Measurements from ENCODE around the gene PDCD6IP.

PDCD6IP gene

DNA sequence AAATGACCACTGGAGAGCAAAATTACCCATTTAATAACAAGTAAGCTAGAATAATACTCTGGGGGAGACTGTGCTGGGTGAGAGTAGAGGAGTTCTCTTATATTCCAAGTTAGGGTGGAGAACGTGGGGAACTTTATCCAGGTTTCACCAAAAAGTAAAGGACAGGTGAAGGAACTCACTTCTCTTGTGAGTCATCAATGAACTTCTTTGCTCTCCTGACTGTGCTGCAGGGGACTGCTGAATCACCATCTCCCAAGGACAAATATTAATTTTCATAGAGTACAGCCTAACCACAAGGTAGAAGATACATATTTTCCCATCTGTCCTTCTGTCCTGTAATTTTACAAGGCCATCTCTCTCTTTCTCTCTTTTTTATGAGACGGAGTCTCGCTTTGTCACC, 8.3 kb upstream of the PDCD6IP start:
- Histone ChIP-seq H3K18ac (ENCODE audit: low read length) (no peak overlapping the region), H2BK15ac (replicated peaks; ENCODE audit: low read depth) (no peak overlapping the region), H2AK5ac (ENCODE audit: low read length) (no peak overlapping the region), H2BK5ac (ENCODE audit: low read length) (no peak overlapping the region), H4K8ac (ENCODE audit: low read depth, low read length) (no peak overlapping the region), H3K4me3 (ENCODE audit: low read length) (no peak overlapping the region), H3K4ac (ENCODE audit: low read depth, low read length) (no peak overlapping the region), H2BK120ac (ENCODE audit: low read depth, low read length) (no peak overlapping the region), H3K27ac (ENCODE audit: low read depth, low read length) (no peak overlapping the region), H3K56ac (ENCODE audit: low read length) (no peak overlapping the region), H3K36me3 (ENCODE audit: control insufficient read depth, insufficient read depth, low read length) (no peaks in the 10 kb centered on the region), H3K4me1 (ENCODE audit: control insufficient read depth, low read depth, low read length) (no peaks in the 10 kb centered on the region), H3K4me2 (ENCODE audit: low read length) (no peak overlapping the region), H3K9ac (ENCODE audit: low read length) (no peak overlapping the region), H3K79me1 (ENCODE audit: low read length) (no peaks in the 10 kb centered on the region), H3K79me2 (ENCODE audit: control insufficient read depth, insufficient read depth, low read length) (no peaks in the 10 kb centered on the region), H3K27me3 (ENCODE audit: insufficient read depth, low read length, poor library complexity) (no peaks in the 10 kb centered on the region), H3K23ac (ENCODE audit: low read length) (no peak overlapping the region), H4K5ac (ENCODE audit: low read length) (no peak overlapping the region)
- DNase-seq, result no peak
- no CpG with 5 or more reads among the region's 3 CpGs for WGBS (ENCODE audit: extremely low coverage, insufficient coverage, low lambda C conversion rate)

DNA sequence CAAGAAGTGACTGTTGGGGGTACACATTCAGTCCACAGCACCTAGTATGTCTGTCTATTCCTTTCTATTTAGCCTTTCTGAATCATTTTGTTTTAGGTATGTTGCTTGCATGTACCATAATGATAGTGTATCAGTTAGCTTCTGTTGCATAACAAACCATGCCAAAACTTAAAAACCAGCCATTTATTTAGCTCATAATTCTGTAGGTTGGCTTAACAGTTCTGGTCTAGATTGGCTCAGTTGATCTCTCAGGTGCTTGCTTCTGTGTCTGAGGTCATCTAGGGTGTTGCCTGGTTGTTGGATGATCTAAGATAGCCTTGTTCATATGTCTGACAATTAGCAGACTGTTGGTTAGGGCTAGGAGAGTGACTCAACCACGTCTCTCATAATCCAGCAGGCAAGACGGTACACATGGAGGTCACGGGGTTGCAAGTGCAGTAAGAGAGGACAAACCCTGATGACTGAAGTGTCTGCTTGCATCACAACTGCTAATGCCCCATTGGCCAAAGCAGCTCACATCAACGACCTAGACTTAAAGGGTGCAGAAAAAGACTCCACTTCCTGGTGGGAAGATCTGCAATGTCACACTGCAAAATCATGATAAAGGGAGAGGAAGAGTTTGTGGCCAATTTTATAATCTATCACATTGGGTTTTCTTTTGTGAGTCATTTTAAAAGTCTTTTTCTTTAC, 6.8 kb upstream of the PDCD6IP start:
- H3K9ac ChIP-seq (ENCODE audit: low read length), result no peak overlapping the region
- no peak overlapping the region for H4K5ac ChIP-seq (ENCODE audit: low read length)
- no peak overlapping the region for H3K27ac ChIP-seq (ENCODE audit: low read depth, low read length)
- no peak overlapping the region for H2AK5ac ChIP-seq (ENCODE audit: low read length)
- no CpG with 5 or more reads among the region's 4 CpGs for WGBS (ENCODE audit: extremely low coverage, insufficient coverage, low lambda C conversion rate)
- no peaks in the 10 kb centered on the region for H3K4me1 ChIP-seq (ENCODE audit: control insufficient read depth, low read depth, low read length)
- H3K79me2 ChIP-seq (ENCODE audit: control insufficient read depth, insufficient read depth, low read length), result no peaks in the 10 kb centered on the region
- no peak overlapping the region for H3K56ac ChIP-seq (ENCODE audit: low read length)
- no peak for DNase-seq
- H3K23ac ChIP-seq (ENCODE audit: low read length), result no peak overlapping the region
- no peak overlapping the region for H2BK15ac ChIP-seq (replicated peaks; ENCODE audit: low read depth)
- no peaks in the 10 kb centered on the region for H3K79me1 ChIP-seq (ENCODE audit: low read length)
- H3K36me3 ChIP-seq (ENCODE audit: control insufficient read depth, insufficient read depth, low read length), result no peaks in the 10 kb centered on the region
- no peak overlapping the region for H3K4me2 ChIP-seq (ENCODE audit: low read length)
- no peak overlapping the region for H3K18ac ChIP-seq (ENCODE audit: low read length)
- no peaks in the 10 kb centered on the region for H3K27me3 ChIP-seq (ENCODE audit: insufficient read depth, low read length, poor library complexity)
- no peak overlapping the region for H3K4me3 ChIP-seq (ENCODE audit: low read length)
- H2BK120ac ChIP-seq (ENCODE audit: low read depth, low read length), result no peak overlapping the region
- no peak overlapping the region for H4K8ac ChIP-seq (ENCODE audit: low read depth, low read length)
- no peak overlapping the region for H3K4ac ChIP-seq (ENCODE audit: low read depth, low read length)
- H2BK5ac ChIP-seq (ENCODE audit: low read length), result no peak overlapping the region

DNA sequence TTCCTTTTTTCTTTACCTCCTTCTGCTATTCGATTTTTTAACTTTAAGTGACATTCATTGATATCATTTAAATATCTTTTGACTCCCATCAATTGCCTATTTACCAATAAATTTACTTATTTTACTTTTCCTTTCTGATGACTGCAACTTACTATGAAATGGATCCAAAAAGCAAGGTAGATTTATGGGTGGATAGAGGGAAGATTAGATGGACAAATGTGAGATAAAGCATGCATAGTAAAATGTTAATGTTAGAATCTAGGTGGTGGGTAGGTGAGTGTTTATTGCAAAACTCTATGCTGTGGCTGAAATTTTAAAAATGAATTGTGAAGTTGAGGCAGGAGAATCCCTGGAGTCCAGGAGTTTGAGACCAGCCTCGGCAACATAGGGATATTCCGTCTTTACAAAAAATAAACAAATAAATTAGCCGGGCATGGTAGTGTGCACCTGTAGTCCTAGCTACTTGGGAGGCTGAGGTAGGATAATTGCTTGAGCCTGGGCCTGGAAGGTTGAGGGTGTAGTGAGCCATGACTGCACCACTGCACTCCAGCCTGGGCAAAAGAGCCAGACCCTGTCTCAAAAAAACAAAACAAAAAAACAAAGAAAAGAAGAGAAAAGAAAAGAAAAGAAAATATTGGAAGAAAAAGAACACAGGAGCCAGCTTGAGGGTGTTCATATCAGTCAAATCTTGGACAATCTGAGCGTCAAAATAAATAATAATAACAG, 6.1 kb upstream of the PDCD6IP start:
- Histone ChIP-seq H3K4me2 (ENCODE audit: low read length) (no peak overlapping the region), H2AK5ac (ENCODE audit: low read length) (no peak overlapping the region), H3K18ac (ENCODE audit: low read length) (no peak overlapping the region), H3K9ac (ENCODE audit: low read length) (no peak overlapping the region), H3K79me2 (ENCODE audit: control insufficient read depth, insufficient read depth, low read length) (no peaks in the 10 kb centered on the region), H2BK120ac (ENCODE audit: low read depth, low read length) (no peak overlapping the region), H3K4ac (ENCODE audit: low read depth, low read length) (no peak overlapping the region), H3K56ac (ENCODE audit: low read length) (no peak overlapping the region), H4K8ac (ENCODE audit: low read depth, low read length) (no peak overlapping the region), H4K5ac (ENCODE audit: low read length) (no peak overlapping the region), H3K4me3 (ENCODE audit: low read length) (no peak overlapping the region), H2BK15ac (replicated peaks; ENCODE audit: low read depth) (no peak overlapping the region), H3K27me3 (ENCODE audit: insufficient read depth, low read length, poor library complexity) (no peaks in the 10 kb centered on the region), H3K36me3 (ENCODE audit: control insufficient read depth, insufficient read depth, low read length) (no peaks in the 10 kb centered on the region), H3K27ac (ENCODE audit: low read depth, low read length) (no peak overlapping the region), H3K79me1 (ENCODE audit: low read length) (no peaks in the 10 kb centered on the region), H2BK5ac (ENCODE audit: low read length) (no peak overlapping the region), H3K4me1 (ENCODE audit: control insufficient read depth, low read depth, low read length) (no peaks in the 10 kb centered on the region), H3K23ac (ENCODE audit: low read length) (no peak overlapping the region)
- no CpG with 5 or more reads among the region's 5 CpGs for WGBS (ENCODE audit: extremely low coverage, insufficient coverage, low lambda C conversion rate)
- no peak for DNase-seq

DNA sequence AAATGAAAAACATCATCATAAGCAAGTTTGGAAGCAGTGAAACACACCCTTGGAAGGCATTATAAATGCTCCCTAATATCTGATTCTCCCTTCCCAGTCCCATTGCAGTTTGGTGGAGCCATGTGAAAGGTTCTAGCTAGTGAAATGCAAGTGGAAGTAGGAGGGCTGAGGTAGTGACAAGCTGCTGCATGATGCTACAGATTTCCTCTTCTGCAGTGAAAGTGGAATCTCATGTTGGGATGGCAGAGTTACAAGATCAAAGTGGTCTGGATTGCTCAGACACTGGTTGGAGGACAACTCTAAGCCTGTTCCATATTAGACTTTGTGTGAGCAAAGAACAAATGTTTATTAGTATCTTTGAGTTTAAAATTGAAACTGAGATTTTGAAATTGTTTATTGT, 3.3 kb upstream of the PDCD6IP start:
- no peak overlapping the region for H3K56ac ChIP-seq (ENCODE audit: low read length)
- no peak overlapping the region for H4K8ac ChIP-seq (ENCODE audit: low read depth, low read length)
- no peak overlapping the region for H4K5ac ChIP-seq (ENCODE audit: low read length)
- H3K4me3 ChIP-seq (ENCODE audit: low read length), result no peak overlapping the region
- no peak overlapping the region for H3K9ac ChIP-seq (ENCODE audit: low read length)
- no peak overlapping the region for H2AK5ac ChIP-seq (ENCODE audit: low read length)
- no peaks in the 10 kb centered on the region for H3K27me3 ChIP-seq (ENCODE audit: insufficient read depth, low read length, poor library complexity)
- DNase-seq, result no peak
- H3K4me1 ChIP-seq (ENCODE audit: control insufficient read depth, low read depth, low read length), result no peaks in the 10 kb centered on the region
- H3K79me1 ChIP-seq (ENCODE audit: low read length), result peaks cover 5% of the 10 kb centered on the region
- no peak overlapping the region for H2BK15ac ChIP-seq (replicated peaks; ENCODE audit: low read depth)
- H3K23ac ChIP-seq (ENCODE audit: low read length), result no peak overlapping the region
- no peak overlapping the region for H2BK120ac ChIP-seq (ENCODE audit: low read depth, low read length)
- no peak overlapping the region for H3K4me2 ChIP-seq (ENCODE audit: low read length)
- H3K27ac ChIP-seq (ENCODE audit: low read depth, low read length), result no peak overlapping the region
- no peak overlapping the region for H3K18ac ChIP-seq (ENCODE audit: low read length)
- no peak overlapping the region for H2BK5ac ChIP-seq (ENCODE audit: low read length)
- no peaks in the 10 kb centered on the region for H3K36me3 ChIP-seq (ENCODE audit: control insufficient read depth, insufficient read depth, low read length)
- H3K79me2 ChIP-seq (ENCODE audit: control insufficient read depth, insufficient read depth, low read length), result peaks cover under 1% of the 10 kb centered on the region
- H3K4ac ChIP-seq (ENCODE audit: low read depth, low read length), result no peak overlapping the region

DNA sequence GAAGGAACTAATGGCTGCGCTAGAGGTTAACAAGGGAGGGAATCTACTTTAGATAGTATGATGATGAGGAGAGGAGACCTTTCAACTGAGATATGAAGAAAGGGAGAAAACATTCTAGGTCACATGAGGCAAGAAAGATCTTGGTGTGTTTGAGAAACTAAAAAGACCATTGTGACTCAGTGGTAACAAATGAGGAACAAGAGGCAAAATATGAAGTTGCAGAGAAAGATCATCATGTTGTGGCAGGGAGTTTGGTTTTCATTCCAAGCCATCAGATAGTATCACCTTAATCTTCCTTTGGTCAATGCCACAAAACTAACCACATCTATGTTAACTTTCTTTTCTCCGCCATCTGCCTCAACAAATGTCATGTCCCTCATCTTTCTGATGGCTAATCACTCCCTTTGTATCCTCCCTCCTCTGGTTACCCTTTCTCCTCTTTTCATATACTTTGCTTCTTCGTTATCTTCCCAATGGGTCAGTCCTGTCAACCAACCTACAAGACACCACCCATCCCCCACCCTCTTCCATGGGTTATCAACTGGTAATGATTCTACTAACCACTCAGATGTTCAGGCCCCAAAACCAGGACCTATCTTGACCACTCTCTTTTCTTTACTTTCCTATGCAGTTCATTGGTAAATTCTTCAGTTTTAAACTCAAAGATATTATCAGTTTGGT, 2.4 kb upstream of the PDCD6IP start:
- Histone ChIP-seq H3K4me1 (ENCODE audit: control insufficient read depth, low read depth, low read length) (no peaks in the 10 kb centered on the region), H3K4ac (ENCODE audit: low read depth, low read length) (no peak overlapping the region), H3K9ac (ENCODE audit: low read length) (no peak overlapping the region), H4K5ac (ENCODE audit: low read length) (no peak overlapping the region), H3K27ac (ENCODE audit: low read depth, low read length) (no peak overlapping the region), H3K4me2 (ENCODE audit: low read length) (no peak overlapping the region), H3K79me1 (ENCODE audit: low read length) (peaks cover 8% of the 10 kb centered on the region), H3K27me3 (ENCODE audit: insufficient read depth, low read length, poor library complexity) (no peaks in the 10 kb centered on the region), H3K36me3 (ENCODE audit: control insufficient read depth, insufficient read depth, low read length) (no peaks in the 10 kb centered on the region), H3K18ac (ENCODE audit: low read length) (no peak overlapping the region), H2BK15ac (replicated peaks; ENCODE audit: low read depth) (no peak overlapping the region), H2BK120ac (ENCODE audit: low read depth, low read length) (no peak overlapping the region), H4K8ac (ENCODE audit: low read depth, low read length) (no peak overlapping the region), H3K79me2 (ENCODE audit: control insufficient read depth, insufficient read depth, low read length) (peaks cover 6% of the 10 kb centered on the region), H2BK5ac (ENCODE audit: low read length) (no peak overlapping the region), H3K23ac (ENCODE audit: low read length) (no peak overlapping the region), H2AK5ac (ENCODE audit: low read length) (no peak overlapping the region), H3K56ac (ENCODE audit: low read length) (no peak overlapping the region), H3K4me3 (ENCODE audit: low read length) (no peak overlapping the region)
- WGBS (ENCODE audit: extremely low coverage, insufficient coverage, low lambda C conversion rate), result no CpG with 5 or more reads among the region's 3 CpGs
- no peak for DNase-seq

Measured in mesendoderm (in vitro differentiated cells).